GM18868 (cell line): ENCODE measurements around the gene IL3.
A peak's percentile ranks its signal among the peaks of the same experiment; 100 is the strongest.

Experiments
- ATAC-seq: cut with Tn5 transposase; IDR thresholded peaks from one replicate; pipeline ENCODE4 v1.9.1; 2021; ENCODE audit warnings: mild to moderate bottlenecking, moderate library complexity; ENCODE audit not compliant: unreplicated experiment

IL3 gene

GRCh38 chr5:132025403-132025971 lies 35.0 kb upstream of the IL3 start:
- ATAC-seq = no peak

- no peak for ATAC-seq
Measured at GRCh38 chr5:132026516-132027008, 33.9 kb upstream of the IL3 start.

GRCh38 chr5:132027027-132027426 lies 33.4 kb upstream of the IL3 start:
- peak; percentile 54 for ATAC-seq

- no peak for ATAC-seq
Measured at GRCh38 chr5:132029609-132030330, 30.7 kb upstream of the IL3 start.

GRCh38 chr5:132030610-132031009 lies 29.8 kb upstream of the IL3 start:
- no peak for ATAC-seq

GRCh38 chr5:132032196-132032595 lies 28.3 kb upstream of the IL3 start:
- no peak for ATAC-seq

GRCh38 chr5:132033122-132033521 lies 27.3 kb upstream of the IL3 start:
- no peak for ATAC-seq

- no peak for ATAC-seq
Measured at GRCh38 chr5:132037353-132037752, 23.1 kb upstream of the IL3 start.

GRCh38 chr5:132044207-132044606 lies 16.2 kb upstream of the IL3 start:
- ATAC-seq = no peak

- ATAC-seq = no peak
Measured at GRCh38 chr5:132046880-132047299, 13.6 kb upstream of the IL3 start.

GRCh38 chr5:132049093-132049492 lies 11.4 kb upstream of the IL3 start:
- no peak for ATAC-seq

- no peak for ATAC-seq
Measured at GRCh38 chr5:132049559-132049958, 10.9 kb upstream of the IL3 start.

GRCh38 chr5:132050136-132050535 lies 10.3 kb upstream of the IL3 start:
- ATAC-seq = no peak

- ATAC-seq = no peak
Measured at GRCh38 chr5:132050661-132051552, 9.5 kb upstream of the IL3 start.

- no peak for ATAC-seq
Measured at GRCh38 chr5:132052520-132052919, 7.9 kb upstream of the IL3 start.

- no peak for ATAC-seq
Measured at GRCh38 chr5:132053483-132053882, 7.0 kb upstream of the IL3 start.

GRCh38 chr5:132054031-132054696 lies 6.3 kb upstream of the IL3 start:
- no peak for ATAC-seq

- ATAC-seq = no peak
Measured at GRCh38 chr5:132054697-132055440, 5.6 kb upstream of the IL3 start.

- ATAC-seq = no peak
Measured at GRCh38 chr5:132055441-132055807, 5.0 kb upstream of the IL3 start.

GRCh38 chr5:132055808-132056609 lies 4.4 kb upstream of the IL3 start:
- no peak for ATAC-seq
